HG02678 (cell line): Measurements from ENCODE around the gene ANKS1B.

Experiments used
- ATAC-seq: cut with Tn5 transposase; IDR thresholded peaks from one replicate; pipeline ENCODE4 v1.9.1; 2021; ENCODE audit warnings: mild to moderate bottlenecking, moderate library complexity; ENCODE audit not compliant: unreplicated experiment

Gene ANKS1B

GRCh38 chr12:98750511-98750910 is 1234.2 kb downstream of the ANKS1B start:
- no peak for ATAC-seq

- no peak for ATAC-seq
Measured at GRCh38 chr12:98748463-98748862, 1236.3 kb downstream of the ANKS1B start.

GRCh38 chr12:98745578-98746391 is 1239.0 kb downstream of the ANKS1B start:
- ATAC-seq = peak; percentile 52

- no peak for ATAC-seq
Measured at GRCh38 chr12:98744680-98745079, 1240.1 kb downstream of the ANKS1B start.

DNA sequence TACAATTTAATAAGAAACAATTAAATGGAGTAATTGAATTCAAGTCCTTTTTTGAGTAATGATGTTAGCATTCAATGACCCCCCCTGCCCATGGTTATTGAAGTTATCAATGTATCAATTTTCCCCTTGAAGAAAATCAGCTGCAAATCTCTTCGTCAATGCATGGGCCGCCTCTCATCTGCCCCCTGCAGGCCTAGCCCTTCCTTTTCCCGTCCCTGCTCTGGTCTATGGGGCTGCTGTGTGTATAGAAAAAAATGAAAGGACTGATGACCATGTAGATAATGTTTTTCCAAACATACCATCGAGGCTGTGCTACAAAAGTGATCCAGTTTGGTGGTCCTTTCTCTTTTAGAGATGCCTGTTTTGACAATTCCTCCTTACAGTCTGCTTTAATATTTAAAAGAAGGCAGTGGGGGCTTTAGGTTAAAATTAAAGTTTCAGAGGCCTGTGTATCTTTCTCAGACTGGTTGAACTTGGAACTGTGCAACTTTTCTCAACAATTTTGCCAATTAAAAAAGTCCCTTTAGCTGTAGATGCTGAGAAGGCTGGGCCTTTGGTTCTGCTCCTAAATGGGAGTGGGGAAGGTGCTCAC is 1241.3 kb downstream of the ANKS1B start:
- peak; percentile 57 for ATAC-seq

GRCh38 chr12:98741556-98742265 is 1243.0 kb downstream of the ANKS1B start:
- ATAC-seq = no peak

DNA sequence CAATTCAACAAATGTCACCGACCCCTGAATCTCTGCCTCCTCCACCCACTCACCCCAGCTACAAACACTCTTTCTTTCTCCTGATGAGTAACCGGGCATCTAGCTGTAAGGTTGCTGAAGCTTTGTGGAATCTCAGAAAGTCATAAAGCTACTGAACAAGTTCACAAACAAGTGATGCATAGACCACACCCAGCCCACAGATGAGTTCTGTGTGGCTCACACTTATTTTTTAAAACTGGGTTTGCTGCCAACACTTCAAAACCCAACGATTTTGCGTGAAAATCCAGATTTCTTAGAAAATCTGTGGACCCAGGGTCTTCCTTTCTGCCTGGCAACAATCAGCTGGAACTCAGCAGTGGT is 1243.6 kb downstream of the ANKS1B start:
- ATAC-seq = no peak

GRCh38 chr12:98740751-98741150 is 1244.0 kb downstream of the ANKS1B start:
- no peak for ATAC-seq

DNA sequence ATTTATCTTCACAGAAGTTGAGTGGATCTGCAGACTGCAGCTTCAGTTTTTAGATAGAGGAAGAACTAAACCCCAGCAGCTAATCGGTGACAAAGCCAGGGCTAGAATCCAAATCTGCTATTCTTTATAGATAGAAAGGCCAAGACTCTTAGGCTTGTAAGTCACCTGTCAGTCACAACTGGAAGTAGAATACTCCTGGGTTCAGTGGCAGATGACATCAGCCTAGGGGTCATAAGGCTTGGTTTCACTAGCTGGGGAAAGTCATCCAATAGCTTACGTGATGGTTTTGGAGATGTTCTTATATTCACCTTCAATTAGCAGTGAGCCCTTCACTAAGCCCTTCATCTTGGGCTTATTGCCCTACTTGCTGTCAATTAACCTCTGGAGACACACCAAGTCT is 1246.2 kb downstream of the ANKS1B start:
- no peak for ATAC-seq

- ATAC-seq = no peak
Measured at GRCh38 chr12:98738002-98738401, 1246.7 kb downstream of the ANKS1B start.

GRCh38 chr12:98737322-98737712 is 1247.4 kb downstream of the ANKS1B start:
- no peak for ATAC-seq

GRCh38 chr12:98736352-98737321 is 1248.1 kb downstream of the ANKS1B start:
- no peak for ATAC-seq

GRCh38 chr12:98735821-98736220 is 1248.9 kb downstream of the ANKS1B start:
- ATAC-seq = no peak

GRCh38 chr12:98733667-98734350 is 1250.9 kb downstream of the ANKS1B start:
- ATAC-seq = no peak

- ATAC-seq = no peak
Measured at GRCh38 chr12:98730412-98730811, 1254.3 kb downstream of the ANKS1B start.

GRCh38 chr12:98727196-98727595 is 1257.5 kb downstream of the ANKS1B start:
- ATAC-seq = no peak

GRCh38 chr12:98725476-98726247 is 1259.1 kb downstream of the ANKS1B start:
- ATAC-seq = peak; percentile 93

DNA sequence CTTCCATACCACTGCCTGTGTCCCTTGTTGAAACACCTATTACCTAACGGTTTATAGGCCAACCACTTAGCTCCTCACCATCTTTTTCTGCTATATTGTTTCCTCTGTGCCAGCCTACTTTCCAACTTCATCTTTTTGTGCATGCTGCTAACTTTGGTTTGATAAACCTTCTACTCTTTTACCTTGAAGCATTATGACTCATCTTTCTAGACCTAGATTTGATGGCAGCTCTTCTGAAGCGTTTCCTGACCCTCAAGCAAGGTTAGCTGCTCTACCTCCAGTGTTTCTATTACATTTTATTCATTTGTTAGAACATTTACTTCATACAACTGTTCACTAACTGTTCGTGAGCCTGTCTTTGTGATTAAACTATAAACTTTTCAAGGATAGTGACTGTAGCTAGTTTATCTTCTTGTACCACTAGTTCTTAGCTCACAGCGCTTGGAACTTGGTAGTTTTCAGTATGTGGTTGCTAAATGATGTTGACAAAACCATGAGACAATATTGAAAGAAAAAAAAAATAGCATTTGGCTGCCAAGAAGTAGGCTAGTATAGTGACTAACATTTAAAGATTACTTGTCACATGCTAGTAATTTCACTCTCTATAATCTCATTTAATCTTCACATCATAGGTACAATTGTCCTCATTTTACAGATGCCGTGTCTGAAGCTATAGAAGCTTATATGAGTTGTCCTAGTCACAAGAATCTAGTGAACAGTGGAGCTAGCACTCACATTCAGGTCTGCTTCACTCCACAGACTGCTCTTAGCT is 1260.2 kb downstream of the ANKS1B start:
- ATAC-seq = no peak

GRCh38 chr12:98721204-98721702 is 1263.5 kb downstream of the ANKS1B start:
- ATAC-seq = no peak
